ENCODE results near the gene TFPT. TPM values are rescaled to one million over a fixed set of nuclear protein-coding genes. Genes with fewer than 3 reads are reported as not detected.

Gene TFPT
- total and polyA plus RNA-seq, 2 of the 13 experiments (the other 11 are each of a cell fraction or from before 2014, with no cell fraction given) = 8.4 to 10.7 TPM

DNA sequence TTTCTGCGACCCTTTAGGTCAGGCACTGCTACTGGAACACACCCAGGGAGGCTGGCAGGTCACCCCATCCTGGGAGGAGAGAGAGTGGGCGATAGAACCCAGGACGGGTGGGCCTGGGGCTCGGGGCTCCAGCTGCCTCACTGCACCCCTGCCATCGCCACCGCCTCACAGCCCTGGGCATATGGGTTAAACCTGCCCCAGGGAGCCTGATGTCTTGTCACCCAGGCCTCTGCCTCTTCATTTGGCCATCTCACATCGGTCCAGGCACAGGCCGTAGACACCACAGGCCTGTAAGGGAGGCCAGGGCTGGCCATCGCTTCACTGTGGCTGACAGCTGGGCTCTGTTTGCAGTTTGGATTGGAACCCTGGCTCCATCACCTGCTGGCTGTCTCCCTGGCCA, 10.3 kb upstream of the TFPT start:
- DNase-seq (ENCODE audit: low spot score) (no peak), ATAC-seq (no peak), FAIRE-seq (no peak)
- Histone ChIP-seq H4K20me1 (ENCODE audit: insufficient read depth, low read length) (no peaks in the 10 kb centered on the region), H3K9me3 (ENCODE audit: low read length) (no peaks in the 10 kb centered on the region), H3K36me3 (replicated peaks in 1 of 2; ENCODE audit: control insufficient read depth in 1 of 2, insufficient read depth in 2 of 2, low read length in 2 of 2) (peaks cover 23 to 67% of the 10 kb centered on the region in 2 experiments; a peak in 4 of 5 replicates), H3K4me2 (ENCODE audit: low read depth, low read length) (no peak overlapping the region), H3K27ac (ENCODE audit: extremely low read length, insufficient read depth, low read length) (no peak overlapping the region), H3K9ac (ENCODE audit: insufficient read depth, low read depth, low read length) (no peak overlapping the region), H3K4me1 (ENCODE audit: insufficient read depth, low read length) (no peaks in the 10 kb centered on the region), H3K79me2 (ENCODE audit: insufficient read depth, low read length) (no peaks in the 10 kb centered on the region), H3K27me3 (ENCODE audit: control insufficient read depth in 1 of 2, insufficient read depth in 2 of 2, low read length in 2 of 2) (no peaks in the 10 kb centered on the region), H3K4me3 (replicated peaks in 1 of 3; ENCODE audit: insufficient read depth in 1 of 3, low read depth in 2 of 3, low read length in 3 of 3) (no peak overlapping the region), H2AFZ (ENCODE audit: low read length) (no peak overlapping the region)
- ChIA-PET POLR2A (no interaction called here), CTCF (ENCODE audit: low intra/inter-chr PET ratio, low total read pairs) (no interaction called here)
- no TSS peak for BruUV-seq (replicated peaks)
- TF ChIP-seq, protein P1, sequence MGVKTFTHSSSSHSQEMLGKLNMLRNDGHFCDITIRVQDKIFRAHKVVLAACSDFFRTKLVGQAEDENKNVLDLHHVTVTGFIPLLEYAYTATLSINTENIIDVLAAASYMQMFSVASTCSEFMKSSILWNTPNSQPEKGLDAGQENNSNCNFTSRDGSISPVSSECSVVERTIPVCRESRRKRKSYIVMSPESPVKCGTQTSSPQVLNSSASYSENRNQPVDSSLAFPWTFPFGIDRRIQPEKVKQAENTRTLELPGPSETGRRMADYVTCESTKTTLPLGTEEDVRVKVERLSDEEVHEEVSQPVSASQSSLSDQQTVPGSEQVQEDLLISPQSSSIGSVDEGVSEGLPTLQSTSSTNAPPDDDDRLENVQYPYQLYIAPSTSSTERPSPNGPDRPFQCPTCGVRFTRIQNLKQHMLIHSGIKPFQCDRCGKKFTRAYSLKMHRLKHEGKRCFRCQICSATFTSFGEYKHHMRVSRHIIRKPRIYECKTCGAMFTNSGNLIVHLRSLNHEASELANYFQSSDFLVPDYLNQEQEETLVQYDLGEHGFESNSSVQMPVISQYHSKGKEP (CRISPR knock-in tag; IDR thresholded peaks at IDR 0.05) = no peak
- TF ChIP-seq, protein P2, sequence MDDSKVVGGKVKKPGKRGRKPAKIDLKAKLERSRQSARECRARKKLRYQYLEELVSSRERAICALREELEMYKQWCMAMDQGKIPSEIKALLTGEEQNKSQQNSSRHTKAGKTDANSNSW (CRISPR knock-in tag; IDR thresholded peaks at IDR 0.05; ENCODE audit: borderline replicate concordance) = no peak
- TF ChIP-seq NR3C1 (CRISPR knock-in tag; IDR thresholded peaks at IDR 0.05) (no peak), PCBP1 (IDR thresholded peaks at IDR 0.05; ENCODE audit: borderline replicate concordance, low read depth, low read length) (no peak), ZNF547 (CRISPR knock-in tag; IDR thresholded peaks at IDR 0.05) (no peak), RXRA (CRISPR knock-in tag; IDR thresholded peaks at IDR 0.05) (no peak), TGIF2 (CRISPR knock-in tag; IDR thresholded peaks at IDR 0.05) (no peak), ZMAT3 (CRISPR knock-in tag; conservative IDR thresholded peaks at IDR 0.05) (no peak), MTA1 (CRISPR knock-in tag; IDR thresholded peaks at IDR 0.05; ENCODE audit: borderline replicate concordance) (no peak), MLLT10 (CRISPR knock-in tag; IDR thresholded peaks at IDR 0.05) (no peak), ZNF460 (CRISPR knock-in tag; IDR thresholded peaks at IDR 0.05; ENCODE audit: borderline replicate concordance) (no peak), SMAD1 (CRISPR knock-in tag; IDR thresholded peaks at IDR 0.05; ENCODE audit: borderline replicate concordance, low read depth) (no peak), SMAD9 (CRISPR knock-in tag; IDR thresholded peaks at IDR 0.05) (no peak), SRSF4 (IDR thresholded peaks at IDR 0.05; ENCODE audit: low read depth, low read length, poor library complexity, severe bottlenecking) (no peak), GATAD2A (CRISPR knock-in tag; IDR thresholded peaks at IDR 0.05) (no peak), ZNF207 (IDR thresholded peaks at IDR 0.05; ENCODE audit: borderline replicate concordance) (no peak), JDP2 (CRISPR knock-in tag; IDR thresholded peaks at IDR 0.05; ENCODE audit: borderline replicate concordance) (no peak), ZNF263 (CRISPR knock-in tag; IDR thresholded peaks at IDR 0.05) (no peak)
- TF ChIP-seq, protein P3, sequence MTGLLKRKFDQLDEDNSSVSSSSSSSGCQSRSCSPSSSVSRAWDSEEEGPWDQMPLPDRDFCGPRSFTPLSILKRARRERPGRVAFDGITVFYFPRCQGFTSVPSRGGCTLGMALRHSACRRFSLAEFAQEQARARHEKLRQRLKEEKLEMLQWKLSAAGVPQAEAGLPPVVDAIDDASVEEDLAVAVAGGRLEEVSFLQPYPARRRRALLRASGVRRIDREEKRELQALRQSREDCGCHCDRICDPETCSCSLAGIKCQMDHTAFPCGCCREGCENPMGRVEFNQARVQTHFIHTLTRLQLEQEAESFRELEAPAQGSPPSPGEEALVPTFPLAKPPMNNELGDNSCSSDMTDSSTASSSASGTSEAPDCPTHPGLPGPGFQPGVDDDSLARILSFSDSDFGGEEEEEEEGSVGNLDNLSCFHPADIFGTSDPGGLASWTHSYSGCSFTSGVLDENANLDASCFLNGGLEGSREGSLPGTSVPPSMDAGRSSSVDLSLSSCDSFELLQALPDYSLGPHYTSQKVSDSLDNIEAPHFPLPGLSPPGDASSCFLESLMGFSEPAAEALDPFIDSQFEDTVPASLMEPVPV (CRISPR knock-in tag; IDR thresholded peaks at IDR 0.05) = no peak
- in situ Hi-C loops (cut with HindIII; ENCODE audit: extremely low pct_ligation_motif_present, low pct_unique_long_range_greater_than_20kb) = no loop called here
- intact Hi-C loops (cut with micrococcal nuclease; ENCODE audit: unreplicated experiment) = no loop called here
- WGBS (ENCODE audit: low lambda C conversion rate) = 100% methylated on average over 1 of the region's 9 CpGs
